Osteocyte (in vitro differentiated cells): ENCODE measurements around the gene FMNL2. TPM values are rescaled to one million over a fixed set of nuclear protein-coding genes. Genes with fewer than 3 reads are reported as not detected.

Experiments used
- DNase-seq: peaks from one replicate; pipeline ENCODE4 v3.0.0; 2021; ENCODE audit warnings: mixed read lengths; ENCODE audit not compliant: unreplicated experiment; ENCODE audit errors: extremely low spot score
- H3K27ac Mint-ChIP-seq: one replicate; pipeline ENCODE4 v1.8.0; 2021; ENCODE audit warnings: mild to moderate bottlenecking, mixed read lengths; ENCODE audit not compliant: unreplicated experiment
- H3K27me3 Mint-ChIP-seq: one replicate; pipeline ENCODE4 v1.8.0; 2021; ENCODE audit warnings: mixed read lengths; ENCODE audit not compliant: unreplicated experiment
- H3K36me3 Mint-ChIP-seq: one replicate; pipeline ENCODE4 v1.8.0; 2021; ENCODE audit warnings: mixed read lengths; ENCODE audit not compliant: unreplicated experiment
- H3K4me1 Mint-ChIP-seq: one replicate; pipeline ENCODE4 v1.8.0; 2021; ENCODE audit warnings: mixed read lengths; ENCODE audit not compliant: unreplicated experiment
- H3K4me3 Mint-ChIP-seq: one replicate; pipeline ENCODE4 v1.8.0; 2021; ENCODE audit warnings: mild to moderate bottlenecking, moderate library complexity, mixed read lengths; ENCODE audit not compliant: unreplicated experiment
- H3K9me3 Mint-ChIP-seq: one replicate; pipeline ENCODE4 v1.8.0; 2021; ENCODE audit warnings: mixed read lengths; ENCODE audit not compliant: unreplicated experiment
- CTCF ChIP-seq: fragments of 200-600 bp; sonication (generic); IDR thresholded peaks from 2 replicates; pipeline ENCODE4 v1.5.0; 2021; ENCODE audit warnings: antibody characterized with exemption, mild to moderate bottlenecking, moderate library complexity
- total RNA-seq: library from RNA; stranded (reverse); gene quantifications from 2 replicates; pipeline ENCODE4 v1.2.1, GENCODE V29; 2021

FMNL2 gene
- total RNA-seq, 1 donor from 2014 or later: 45.3 TPM

- H3K27ac Mint-ChIP-seq: no peak overlapping the region
- DNase-seq: no peak
- H3K4me1 Mint-ChIP-seq: no peaks in the 10 kb centered on the region
- H3K27me3 Mint-ChIP-seq: no peaks in the 10 kb centered on the region
- TF ChIP-seq CTCF: no peak
- no peaks in the 10 kb centered on the region for H3K9me3 Mint-ChIP-seq
- H3K4me3 Mint-ChIP-seq: no peak overlapping the region
- H3K36me3 Mint-ChIP-seq: peaks cover 53% of the 10 kb centered on the region
These were observed 329.8 kb downstream of the FMNL2 start for GRCh38 chr2:152664725-152665124.

- H3K4me1 Mint-ChIP-seq: no peaks in the 10 kb centered on the region
- no peak overlapping the region for H3K27ac Mint-ChIP-seq
- H3K27me3 Mint-ChIP-seq: no peaks in the 10 kb centered on the region
- DNase-seq: no peak
- H3K36me3 Mint-ChIP-seq: peaks cover 41% of the 10 kb centered on the region
- no peaks in the 10 kb centered on the region for H3K9me3 Mint-ChIP-seq
- no peak overlapping the region for H3K4me3 Mint-ChIP-seq
- TF ChIP-seq CTCF: no peak
These were observed 339.4 kb downstream of the FMNL2 start for GRCh38 chr2:152674334-152674733.

- Mint-ChIP-seq H3K36me3 (peaks cover 51% of the 10 kb centered on the region), H3K4me1 (peaks cover under 1% of the 10 kb centered on the region), H3K9me3 (no peaks in the 10 kb centered on the region), H3K27ac (no peak overlapping the region), H3K4me3 (no peak overlapping the region), H3K27me3 (no peaks in the 10 kb centered on the region)
- TF ChIP-seq CTCF: no peak
- no peak for DNase-seq
These were observed 341.5 kb downstream of the FMNL2 start for GRCh38 chr2:152676461-152676860.

GRCh38 chr2:152678808-152679207 lies 343.8 kb downstream of the FMNL2 start:
- DNase-seq: no peak
- no peaks in the 10 kb centered on the region for H3K27me3 Mint-ChIP-seq
- H3K9me3 Mint-ChIP-seq: no peaks in the 10 kb centered on the region
- peaks cover 48% of the 10 kb centered on the region for H3K36me3 Mint-ChIP-seq
- H3K27ac Mint-ChIP-seq: no peak overlapping the region
- peaks cover 11% of the 10 kb centered on the region for H3K4me1 Mint-ChIP-seq
- TF ChIP-seq CTCF: no peak
- H3K4me3 Mint-ChIP-seq: no peak overlapping the region

- H3K27me3 Mint-ChIP-seq: no peaks in the 10 kb centered on the region
- H3K36me3 Mint-ChIP-seq: peaks cover 34% of the 10 kb centered on the region
- no peak overlapping the region for H3K27ac Mint-ChIP-seq
- no peak for DNase-seq
- TF ChIP-seq CTCF: no peak
- H3K9me3 Mint-ChIP-seq: no peaks in the 10 kb centered on the region
- H3K4me3 Mint-ChIP-seq: no peak overlapping the region
- peaks cover 21% of the 10 kb centered on the region for H3K4me1 Mint-ChIP-seq
These were observed 347.7 kb downstream of the FMNL2 start for GRCh38 chr2:152682663-152683062.
